GM12878 (cell line): ENCODE results near the gene CEACAM1. TPM values are rescaled to one million over a fixed set of nuclear protein-coding genes. Genes with fewer than 3 reads are reported as not detected.

Experiments
- ATAC-seq: fragments of 200-7000 bp; cut with Tn5 transposase; 3 replicates; pipeline ENCODE4 v1.9.1; 2020; ENCODE audit warnings: mild to moderate bottlenecking, moderate library complexity
- BruUV-seq: library from RNA; stranded (reverse); fragments of 400-500 nt; replicated peaks from 2 replicates; lab custom pipeline; 2021; lab: Mats Ljungman, UMichigan
- CTCF ChIA-PET: fragments of 300-600 bp; sonication (Branson Sonifier 250); formaldehyde crosslinking; extraction: SDS; loops from one replicate; lab custom pipeline; 2021; ENCODE audit warnings: inconsistent platforms; lab: Yijun Ruan, JAX
- POLR2A ChIA-PET: fragments of 350-600 bp; formaldehyde crosslinking; extraction: SDS; loops from one replicate; lab custom pipeline; 2021; ENCODE audit warnings: inconsistent platforms; lab: Charles Lee
- RAD21 ChIA-PET: fragments of 300-600 bp; sonication (Branson Sonifier 250); formaldehyde crosslinking; loops from one replicate; lab custom pipeline; 2023; ENCODE audit warnings: antibody characterized with exemption; ENCODE audit not compliant: unreplicated experiment; lab: Charles Lee
- SMC1A ChIA-PET: fragments of 300-600 bp; sonication (Branson Sonifier 250); formaldehyde crosslinking; loops from one replicate; lab custom pipeline; 2023; ENCODE audit not compliant: unreplicated experiment, uncharacterized antibody; lab: Charles Lee
- DNase-seq: peaks from one replicate; pipeline ENCODE4 v3.0.0-alpha.2; 2011; ENCODE audit warnings: low read depth, low spot score
- FAIRE-seq: peaks from 3 replicates; lab custom pipeline; 2011; peaks lifted over from hg19 to GRCh38; lab: Jason Lieb, UNC
- H2AFZ ChIP-seq: 2 replicates; pipeline ENCODE4 v1.6.0; 2011; ENCODE audit warnings: low read depth, low read length, control low read depth; ENCODE audit not compliant: control insufficient read depth
- H3K27ac ChIP-seq: 2 replicates; pipeline ENCODE4 v1.5.1; 2011; ENCODE audit warnings: control low read depth; ENCODE audit not compliant: control insufficient read depth, insufficient read depth
- H3K27me3 ChIP-seq, 2 experiments: replicated peaks in 1 of 2; 2 replicates each; pipeline versions ENCODE4 v1.6.0 to v1.6.1; 2011; ENCODE audit warnings: low read length in 1 of 2; ENCODE audit not compliant: control insufficient read depth in 2 of 2, insufficient read depth in 2 of 2
- H3K36me3 ChIP-seq, 2 experiments: 2 replicates each; pipeline ENCODE4 v1.5.1; 2011; ENCODE audit warnings: low read length in 1 of 2; ENCODE audit not compliant: control insufficient read depth in 2 of 2, insufficient read depth in 2 of 2
- H3K4me1 ChIP-seq: 2 replicates; pipeline ENCODE4 v1.6.1; 2011; ENCODE audit warnings: mild to moderate bottlenecking, low read length, moderate library complexity, mixed read lengths; ENCODE audit not compliant: control insufficient read depth, insufficient read depth
- H3K4me2 ChIP-seq: 2 replicates; pipeline ENCODE4 v1.6.0; 2011; ENCODE audit warnings: control low read depth; ENCODE audit not compliant: control insufficient read depth, insufficient read depth
- H3K4me3 ChIP-seq: fragments of 200-600 bp; sonication (generic); 2 replicates; pipeline ENCODE4 v1.5.1; 2016
- H3K79me2 ChIP-seq: 2 replicates; pipeline ENCODE4 v1.6.0; 2011; ENCODE audit warnings: low read length; ENCODE audit not compliant: control insufficient read depth, insufficient read depth
- H3K9ac ChIP-seq: 2 replicates; pipeline ENCODE4 v1.8.0; 2011; ENCODE audit warnings: low read length, control low read depth, mixed read lengths; ENCODE audit not compliant: control insufficient read depth, insufficient read depth
- H3K9me3 ChIP-seq: replicated peaks from 3 replicates; pipeline ENCODE4 v1.5.1; 2011; ENCODE audit warnings: mild to moderate bottlenecking, low read length; ENCODE audit not compliant: control insufficient read depth, insufficient read depth
- H4K20me1 ChIP-seq: 2 replicates; pipeline ENCODE4 v1.6.0; 2011; ENCODE audit not compliant: control insufficient read depth, insufficient read depth
- CREM ChIP-seq: IDR thresholded peaks from 2 replicates; pipeline ENCODE4 v1.6.1; 2014; ENCODE audit warnings: antibody characterized with exemption, low read depth
- SMAD1 ChIP-seq: fragments of 450-650 bp; IDR thresholded peaks from 2 replicates; pipeline ENCODE4 v1.6.1; 2018; ENCODE audit warnings: mild to moderate bottlenecking, low read depth; ENCODE audit not compliant: partially characterized antibody
- SPI1 ChIP-seq: IDR thresholded peaks from 2 replicates; pipeline ENCODE4 v1.6.1; 2011; ENCODE audit warnings: low read depth, mild to moderate bottlenecking, low read length, moderate library complexity, borderline replicate concordance; ENCODE audit not compliant: insufficient read depth
- SREBF2 ChIP-seq: IDR thresholded peaks from 2 replicates; pipeline ENCODE4 v1.6.1; 2012; ENCODE audit warnings: mild to moderate bottlenecking, low read length
- YY1 ChIP-seq: IDR thresholded peaks from 2 replicates; pipeline ENCODE4 v1.6.1; 2011; ENCODE audit warnings: low read depth, mild to moderate bottlenecking, low read length
- WGBS: methylation state at CpG from one replicate; pipeline ENCODE4 v1.1.6; 2016; ENCODE audit warnings: low lambda C conversion rate; ENCODE audit not compliant: insufficient replicate concordance, insufficient coverage; ENCODE audit errors: missing lambda C conversion rate; 5-methylcytosine and 5-hydroxymethylcytosine counted together
- in situ Hi-C: fragments of 300-500 bp; cut with MboI; formaldehyde crosslinking; loops from 9 replicates; pipeline ENCODE4 v1.14.3; 2018; ENCODE audit warnings: mixed read lengths
- intact Hi-C: fragments of 100-400 bp; cut with micrococcal nuclease; formaldehyde crosslinking; loops from one replicate; pipeline ENCODE4 v1.14.2; 2022; ENCODE audit not compliant: unreplicated experiment
- polyA plus RNA-seq, 11 experiments: library from polyadenylated mRNA; depleted of rRNA in 4 of 11; unstranded in 6 of 11; stranded (reverse) in 5 of 11; fragments of >200 nt; fragmentation: Nextera tagmentation in 4 of 11; fragmentation: Illumina TruSeq in 1 of 11; extraction: Ambion mirVana in 4 of 11; extraction: Trizol in 1 of 11; gene quantifications; 1 replicate in 1 of 11; 2 replicates in 10 of 11; pipeline versions ENCODE4 v1.2.1 to v1.2.3, GENCODE V29; 2011 to 2016; ENCODE audit warnings: inconsistent platforms in 2 of 11, missing spikeins in 2 of 11, low read depth in 1 of 11
- total RNA-seq, 4 experiments: library from RNA; depleted of rRNA in 3 of 4; stranded (reverse); fragments of >200 nt in 3 of 4; fragmentation: Illumina TruSeq in 1 of 4; extraction: Trizol in 1 of 4; gene quantifications; 2 replicates each; pipeline versions ENCODE4 v1.2.1 to v1.2.3, GENCODE V29; 2013 to 2021
- TF ChIP-seq, protein P1 (sequence below): IDR thresholded peaks from 2 replicates; pipeline ENCODE4 v1.6.1; 2011; ENCODE audit warnings: mild to moderate bottlenecking, low read depth, low read length, moderate library complexity; ENCODE audit not compliant: insufficient replicate concordance
- TF ChIP-seq, protein P2 (sequence below): fragments of 450-650 bp; IDR thresholded peaks from 2 replicates; pipeline ENCODE4 v1.6.1; 2018; ENCODE audit warnings: mild to moderate bottlenecking, low read depth, moderate library complexity; ENCODE audit not compliant: partially characterized antibody
- TF ChIP-seq, protein P3 (sequence below): fragments of 450-650 bp; IDR thresholded peaks from 2 replicates; pipeline ENCODE4 v1.6.1; 2017; ENCODE audit warnings: antibody characterized with exemption, mild to moderate bottlenecking, moderate library complexity
- TF ChIP-seq, protein P4 (sequence below): fragments of 450-650 bp; IDR thresholded peaks from 2 replicates; pipeline ENCODE4 v1.6.1; 2017; ENCODE audit warnings: mild to moderate bottlenecking, moderate library complexity

The CEACAM1 gene
- total and polyA plus RNA-seq, 10 of the 15 experiments (the other 5 are each of a cell fraction or from before 2014, with no cell fraction given), result 3.9 to 24.0 (median 6.5) TPM

DNA sequence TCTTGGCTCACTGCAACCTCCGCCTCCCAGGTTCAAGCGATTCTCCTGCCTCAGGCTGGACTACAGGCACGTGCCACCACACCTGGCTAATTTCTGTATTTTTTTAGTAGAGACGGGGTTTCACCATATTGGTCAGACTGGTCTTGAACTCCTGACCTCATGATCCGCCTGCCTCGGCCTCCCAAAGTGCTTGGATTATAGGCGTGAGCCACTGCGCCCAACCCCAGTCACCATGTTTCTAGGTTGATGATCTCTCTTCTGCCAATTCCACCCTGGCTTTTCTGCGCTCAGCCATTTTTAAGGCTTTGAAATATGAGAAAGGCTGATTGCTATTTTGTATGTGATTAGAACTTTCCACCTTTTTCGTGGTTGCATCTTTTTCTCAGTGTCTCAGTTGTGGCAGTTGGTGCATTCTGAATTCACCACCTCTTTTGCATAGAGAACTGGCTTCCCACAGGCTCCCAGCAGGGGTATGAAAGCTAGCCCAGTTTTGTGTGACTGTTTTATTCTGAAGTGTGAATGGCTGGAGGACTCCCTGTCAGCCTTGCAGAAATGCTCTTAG, 15.5 kb downstream of the CEACAM1 start (continued):
- TF ChIP-seq, protein P1, sequence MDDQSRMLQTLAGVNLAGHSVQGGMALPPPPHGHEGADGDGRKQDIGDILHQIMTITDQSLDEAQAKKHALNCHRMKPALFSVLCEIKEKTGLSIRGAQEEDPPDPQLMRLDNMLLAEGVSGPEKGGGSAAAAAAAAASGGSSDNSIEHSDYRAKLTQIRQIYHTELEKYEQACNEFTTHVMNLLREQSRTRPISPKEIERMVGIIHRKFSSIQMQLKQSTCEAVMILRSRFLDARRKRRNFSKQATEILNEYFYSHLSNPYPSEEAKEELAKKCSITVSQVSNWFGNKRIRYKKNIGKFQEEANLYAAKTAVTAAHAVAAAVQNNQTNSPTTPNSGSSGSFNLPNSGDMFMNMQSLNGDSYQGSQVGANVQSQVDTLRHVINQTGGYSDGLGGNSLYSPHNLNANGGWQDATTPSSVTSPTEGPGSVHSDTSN, result no peak
- no peak for TF ChIP-seq SREBF2
- no peak for TF ChIP-seq SPI1
- TF ChIP-seq, protein P2, sequence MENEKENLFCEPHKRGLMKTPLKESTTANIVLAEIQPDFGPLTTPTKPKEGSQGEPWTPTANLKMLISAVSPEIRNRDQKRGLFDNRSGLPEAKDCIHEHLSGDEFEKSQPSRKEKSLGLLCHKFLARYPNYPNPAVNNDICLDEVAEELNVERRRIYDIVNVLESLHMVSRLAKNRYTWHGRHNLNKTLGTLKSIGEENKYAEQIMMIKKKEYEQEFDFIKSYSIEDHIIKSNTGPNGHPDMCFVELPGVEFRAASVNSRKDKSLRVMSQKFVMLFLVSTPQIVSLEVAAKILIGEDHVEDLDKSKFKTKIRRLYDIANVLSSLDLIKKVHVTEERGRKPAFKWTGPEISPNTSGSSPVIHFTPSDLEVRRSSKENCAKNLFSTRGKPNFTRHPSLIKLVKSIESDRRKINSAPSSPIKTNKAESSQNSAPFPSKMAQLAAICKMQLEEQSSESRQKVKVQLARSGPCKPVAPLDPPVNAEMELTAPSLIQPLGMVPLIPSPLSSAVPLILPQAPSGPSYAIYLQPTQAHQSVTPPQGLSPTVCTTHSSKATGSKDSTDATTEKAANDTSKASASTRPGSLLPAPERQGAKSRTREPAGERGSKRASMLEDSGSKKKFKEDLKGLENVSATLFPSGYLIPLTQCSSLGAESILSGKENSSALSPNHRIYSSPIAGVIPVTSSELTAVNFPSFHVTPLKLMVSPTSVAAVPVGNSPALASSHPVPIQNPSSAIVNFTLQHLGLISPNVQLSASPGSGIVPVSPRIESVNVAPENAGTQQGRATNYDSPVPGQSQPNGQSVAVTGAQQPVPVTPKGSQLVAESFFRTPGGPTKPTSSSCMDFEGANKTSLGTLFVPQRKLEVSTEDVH, result no peak
- TF ChIP-seq CREM, result no peak
- 0 out of 2 replicates have a peak, but pooled peaks have one; percentile 10 for TF ChIP-seq YY1

DNA sequence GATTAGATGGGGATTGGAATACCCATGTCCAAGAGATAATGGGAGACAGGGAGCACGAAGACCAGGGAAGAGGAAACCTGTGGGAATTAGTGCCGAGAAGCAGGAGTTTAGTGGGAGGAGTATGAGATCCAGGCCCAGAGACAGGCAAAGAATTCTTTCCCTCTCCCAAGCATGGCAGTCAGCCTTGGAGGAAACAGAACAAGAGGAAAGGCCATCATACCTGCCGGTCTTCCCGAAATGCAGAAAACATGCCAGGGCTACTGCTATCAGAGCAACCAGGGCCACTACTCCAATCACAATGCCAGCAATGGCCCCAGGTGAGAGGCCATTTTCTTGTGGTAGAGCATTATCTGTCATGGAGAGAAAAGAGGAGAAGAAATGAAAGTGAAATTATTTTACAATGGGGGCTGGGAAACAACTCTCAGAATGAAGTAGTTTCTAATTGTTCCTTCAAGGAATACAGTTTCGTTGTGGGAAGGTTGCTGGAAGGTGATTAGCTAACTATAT, 16.1 kb downstream of the CEACAM1 start:
- intact Hi-C loops, result loop anchor here (2.0 to 5.0 kb wide), 2 partner anchors 15 to 45 kb away; no protein-coding TSS in a partner anchor
- H3K9ac ChIP-seq, result no peak overlapping the region
- peak overlapping the region; percentile 83 for H3K4me2 ChIP-seq
- no peaks in the 10 kb centered on the region for H3K27me3 ChIP-seq
- ChIA-PET RAD21 (interaction anchor here (1.6 to 6.1 kb wide), 3 partner anchors 14 to 46 kb away, joined by 8 to 39 read pairs (median 23); partner anchors contain the start of gene CEACAM1), CTCF (interaction anchor here (0.7 to 1.9 kb wide), 3 partner anchors 16 to 327 kb away, joined by 5 to 9 read pairs (median 6); partner anchors contain the start of gene CEACAM1), SMC1A (interaction anchor here (1.2 to 8.0 kb wide), 5 partner anchors 14 to 45 kb away, joined by 3 to 78 read pairs (median 10); partner anchors contain the start of gene CEACAM1), POLR2A (interaction anchor here (2.2 to 4.0 kb wide), 2 partner anchors 16 to 46 kb away, joined by 5 to 16 read pairs; partner anchors contain the start of gene CEACAM1)
- WGBS, result 72% methylated on average over 4 of the region's 5 CpGs
- H3K4me1 ChIP-seq, result peaks cover 52% of the 10 kb centered on the region
- no peaks in the 10 kb centered on the region for H3K36me3 ChIP-seq
- peak overlapping the region; percentile 71 for H3K27ac ChIP-seq
- no peaks in the 10 kb centered on the region for H3K9me3 ChIP-seq
- ATAC-seq (peak; percentile 50), DNase-seq (no peak), FAIRE-seq (no peak)
- BruUV-seq, result no TSS peak
- in situ Hi-C loops, result no loop called here
- H2AFZ ChIP-seq, result peak overlapping the region; percentile 11; the same call in 1 of the 2 replicates
- H4K20me1 ChIP-seq, result no peaks in the 10 kb centered on the region
- no peaks in the 10 kb centered on the region for H3K79me2 ChIP-seq
- H3K4me3 ChIP-seq, result no peak overlapping the region
- TF ChIP-seq, protein P3, sequence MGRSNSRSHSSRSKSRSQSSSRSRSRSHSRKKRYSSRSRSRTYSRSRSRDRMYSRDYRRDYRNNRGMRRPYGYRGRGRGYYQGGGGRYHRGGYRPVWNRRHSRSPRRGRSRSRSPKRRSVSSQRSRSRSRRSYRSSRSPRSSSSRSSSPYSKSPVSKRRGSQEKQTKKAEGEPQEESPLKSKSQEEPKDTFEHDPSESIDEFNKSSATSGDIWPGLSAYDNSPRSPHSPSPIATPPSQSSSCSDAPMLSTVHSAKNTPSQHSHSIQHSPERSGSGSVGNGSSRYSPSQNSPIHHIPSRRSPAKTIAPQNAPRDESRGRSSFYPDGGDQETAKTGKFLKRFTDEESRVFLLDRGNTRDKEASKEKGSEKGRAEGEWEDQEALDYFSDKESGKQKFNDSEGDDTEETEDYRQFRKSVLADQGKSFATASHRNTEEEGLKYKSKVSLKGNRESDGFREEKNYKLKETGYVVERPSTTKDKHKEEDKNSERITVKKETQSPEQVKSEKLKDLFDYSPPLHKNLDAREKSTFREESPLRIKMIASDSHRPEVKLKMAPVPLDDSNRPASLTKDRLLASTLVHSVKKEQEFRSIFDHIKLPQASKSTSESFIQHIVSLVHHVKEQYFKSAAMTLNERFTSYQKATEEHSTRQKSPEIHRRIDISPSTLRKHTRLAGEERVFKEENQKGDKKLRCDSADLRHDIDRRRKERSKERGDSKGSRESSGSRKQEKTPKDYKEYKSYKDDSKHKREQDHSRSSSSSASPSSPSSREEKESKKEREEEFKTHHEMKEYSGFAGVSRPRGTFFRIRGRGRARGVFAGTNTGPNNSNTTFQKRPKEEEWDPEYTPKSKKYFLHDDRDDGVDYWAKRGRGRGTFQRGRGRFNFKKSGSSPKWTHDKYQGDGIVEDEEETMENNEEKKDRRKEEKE, result no peak
- TF ChIP-seq SMAD1, result no peak
- TF ChIP-seq, protein P4, sequence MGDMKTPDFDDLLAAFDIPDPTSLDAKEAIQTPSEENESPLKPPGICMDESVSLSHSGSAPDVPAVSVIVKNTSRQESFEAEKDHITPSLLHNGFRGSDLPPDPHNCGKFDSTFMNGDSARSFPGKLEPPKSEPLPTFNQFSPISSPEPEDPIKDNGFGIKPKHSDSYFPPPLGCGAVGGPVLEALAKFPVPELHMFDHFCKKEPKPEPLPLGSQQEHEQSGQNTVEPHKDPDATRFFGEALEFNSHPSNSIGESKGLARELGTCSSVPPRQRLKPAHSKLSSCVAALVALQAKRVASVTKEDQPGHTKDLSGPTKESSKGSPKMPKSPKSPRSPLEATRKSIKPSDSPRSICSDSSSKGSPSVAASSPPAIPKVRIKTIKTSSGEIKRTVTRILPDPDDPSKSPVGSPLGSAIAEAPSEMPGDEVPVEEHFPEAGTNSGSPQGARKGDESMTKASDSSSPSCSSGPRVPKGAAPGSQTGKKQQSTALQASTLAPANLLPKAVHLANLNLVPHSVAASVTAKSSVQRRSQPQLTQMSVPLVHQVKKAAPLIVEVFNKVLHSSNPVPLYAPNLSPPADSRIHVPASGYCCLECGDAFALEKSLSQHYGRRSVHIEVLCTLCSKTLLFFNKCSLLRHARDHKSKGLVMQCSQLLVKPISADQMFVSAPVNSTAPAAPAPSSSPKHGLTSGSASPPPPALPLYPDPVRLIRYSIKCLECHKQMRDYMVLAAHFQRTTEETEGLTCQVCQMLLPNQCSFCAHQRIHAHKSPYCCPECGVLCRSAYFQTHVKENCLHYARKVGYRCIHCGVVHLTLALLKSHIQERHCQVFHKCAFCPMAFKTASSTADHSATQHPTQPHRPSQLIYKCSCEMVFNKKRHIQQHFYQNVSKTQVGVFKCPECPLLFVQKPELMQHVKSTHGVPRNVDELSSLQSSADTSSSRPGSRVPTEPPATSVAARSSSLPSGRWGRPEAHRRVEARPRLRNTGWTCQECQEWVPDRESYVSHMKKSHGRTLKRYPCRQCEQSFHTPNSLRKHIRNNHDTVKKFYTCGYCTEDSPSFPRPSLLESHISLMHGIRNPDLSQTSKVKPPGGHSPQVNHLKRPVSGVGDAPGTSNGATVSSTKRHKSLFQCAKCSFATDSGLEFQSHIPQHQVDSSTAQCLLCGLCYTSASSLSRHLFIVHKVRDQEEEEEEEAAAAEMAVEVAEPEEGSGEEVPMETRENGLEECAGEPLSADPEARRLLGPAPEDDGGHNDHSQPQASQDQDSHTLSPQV, result no peak
